Measurements from ENCODE around the gene LRRFIP1. TPM values are rescaled to one million over a fixed set of nuclear protein-coding genes. Genes with fewer than 3 reads are reported as not detected.

Gene LRRFIP1
- total RNA-seq, 1 donor from 2014 or later = 40.7 TPM

DNA sequence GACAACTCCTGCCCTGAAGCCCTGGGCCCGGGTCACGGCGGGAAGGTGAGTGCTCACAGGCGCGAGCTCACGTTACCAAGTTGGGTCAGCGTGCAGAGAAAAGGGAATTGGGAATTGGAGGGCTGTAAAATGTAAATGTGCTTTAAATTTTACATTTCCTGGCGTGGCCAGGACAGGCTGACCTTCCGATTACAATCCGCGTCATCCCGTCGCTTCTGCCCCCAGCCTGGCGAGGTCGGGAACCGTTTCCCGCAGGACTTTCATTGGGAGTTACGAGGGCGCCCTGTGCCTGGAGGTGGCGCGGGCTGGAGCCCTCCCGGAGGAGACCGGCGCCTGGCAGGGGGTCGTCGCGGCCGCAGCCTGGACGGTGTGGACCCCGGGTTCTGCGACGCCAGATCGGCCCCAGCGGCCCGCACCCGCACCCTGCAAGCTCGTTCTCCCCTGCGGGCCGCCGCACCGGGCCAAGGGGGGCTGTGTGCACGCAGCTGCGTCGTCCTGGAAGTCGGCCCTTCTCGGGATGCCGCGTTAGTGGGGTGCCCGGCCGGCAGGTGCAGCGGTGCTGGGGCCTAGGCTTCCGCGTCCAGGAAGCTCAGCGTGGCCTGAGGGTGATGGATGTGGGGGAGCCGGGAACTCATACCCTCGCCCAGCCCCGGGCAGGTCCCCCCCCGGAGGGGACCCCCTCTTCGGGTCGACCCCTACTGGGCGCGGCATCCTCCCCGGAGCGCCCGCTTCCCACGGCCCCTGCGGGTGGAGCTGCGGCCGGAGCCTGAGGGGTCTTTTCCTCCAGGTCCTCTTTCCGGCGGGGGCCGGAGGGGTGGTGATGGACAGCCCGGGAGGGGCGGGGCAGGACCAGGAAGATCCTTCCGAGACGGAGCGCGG, 63.9 kb downstream of the LRRFIP1 start:
- H3K9me3 ChIP-seq (ENCODE audit: low read depth) = no peaks in the 10 kb centered on the region
- H3K4me1 Mint-ChIP-seq = peaks cover 49% of the 10 kb centered on the region
- H3K4me1 ChIP-seq = peaks cover under 1% of the 10 kb centered on the region
- H3K27me3 Mint-ChIP-seq (ENCODE audit: insufficient read depth, low read depth) = peaks cover 15% of the 10 kb centered on the region
- H3K27ac ChIP-seq = no peak overlapping the region
- no peaks in the 10 kb centered on the region for H3K36me3 ChIP-seq
- peaks cover 46% of the 10 kb centered on the region for H3K27me3 ChIP-seq
- peaks cover 2% of the 10 kb centered on the region for H3K9me3 Mint-ChIP-seq
- H3K36me3 Mint-ChIP-seq = peaks cover 7% of the 10 kb centered on the region
- peak overlapping the region; percentile 29 for H3K9ac ChIP-seq
- peak overlapping the region; percentile 86 for H3K4me3 Mint-ChIP-seq
- peaks cover 4% of the 10 kb centered on the region for H3F3A ChIP-seq (ENCODE audit: low read depth)
- H3K4me3 ChIP-seq = peak overlapping the region; percentile 97
- H3K27ac Mint-ChIP-seq = no peak overlapping the region
- peaks cover 13% of the 10 kb centered on the region for H3K79me2 ChIP-seq (ENCODE audit: low read depth)
- peaks cover 30% of the 10 kb centered on the region for H4K20me1 ChIP-seq (ENCODE audit: low read depth)
- peak overlapping the region; percentile 88 for H3K4me2 ChIP-seq
- peak overlapping the region; percentile 52 for H2AFZ ChIP-seq (replicated peaks)
- peak; percentile 31 for TF ChIP-seq EZH2phosphoT487 (IDR thresholded peaks at IDR 0.05)
- TF ChIP-seq, protein P1, sequence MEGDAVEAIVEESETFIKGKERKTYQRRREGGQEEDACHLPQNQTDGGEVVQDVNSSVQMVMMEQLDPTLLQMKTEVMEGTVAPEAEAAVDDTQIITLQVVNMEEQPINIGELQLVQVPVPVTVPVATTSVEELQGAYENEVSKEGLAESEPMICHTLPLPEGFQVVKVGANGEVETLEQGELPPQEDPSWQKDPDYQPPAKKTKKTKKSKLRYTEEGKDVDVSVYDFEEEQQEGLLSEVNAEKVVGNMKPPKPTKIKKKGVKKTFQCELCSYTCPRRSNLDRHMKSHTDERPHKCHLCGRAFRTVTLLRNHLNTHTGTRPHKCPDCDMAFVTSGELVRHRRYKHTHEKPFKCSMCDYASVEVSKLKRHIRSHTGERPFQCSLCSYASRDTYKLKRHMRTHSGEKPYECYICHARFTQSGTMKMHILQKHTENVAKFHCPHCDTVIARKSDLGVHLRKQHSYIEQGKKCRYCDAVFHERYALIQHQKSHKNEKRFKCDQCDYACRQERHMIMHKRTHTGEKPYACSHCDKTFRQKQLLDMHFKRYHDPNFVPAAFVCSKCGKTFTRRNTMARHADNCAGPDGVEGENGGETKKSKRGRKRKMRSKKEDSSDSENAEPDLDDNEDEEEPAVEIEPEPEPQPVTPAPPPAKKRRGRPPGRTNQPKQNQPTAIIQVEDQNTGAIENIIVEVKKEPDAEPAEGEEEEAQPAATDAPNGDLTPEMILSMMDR (IDR thresholded peaks at IDR 0.05) = no peak
- peak; percentile 65 for DNase-seq (ENCODE audit: low spot score)

DNA sequence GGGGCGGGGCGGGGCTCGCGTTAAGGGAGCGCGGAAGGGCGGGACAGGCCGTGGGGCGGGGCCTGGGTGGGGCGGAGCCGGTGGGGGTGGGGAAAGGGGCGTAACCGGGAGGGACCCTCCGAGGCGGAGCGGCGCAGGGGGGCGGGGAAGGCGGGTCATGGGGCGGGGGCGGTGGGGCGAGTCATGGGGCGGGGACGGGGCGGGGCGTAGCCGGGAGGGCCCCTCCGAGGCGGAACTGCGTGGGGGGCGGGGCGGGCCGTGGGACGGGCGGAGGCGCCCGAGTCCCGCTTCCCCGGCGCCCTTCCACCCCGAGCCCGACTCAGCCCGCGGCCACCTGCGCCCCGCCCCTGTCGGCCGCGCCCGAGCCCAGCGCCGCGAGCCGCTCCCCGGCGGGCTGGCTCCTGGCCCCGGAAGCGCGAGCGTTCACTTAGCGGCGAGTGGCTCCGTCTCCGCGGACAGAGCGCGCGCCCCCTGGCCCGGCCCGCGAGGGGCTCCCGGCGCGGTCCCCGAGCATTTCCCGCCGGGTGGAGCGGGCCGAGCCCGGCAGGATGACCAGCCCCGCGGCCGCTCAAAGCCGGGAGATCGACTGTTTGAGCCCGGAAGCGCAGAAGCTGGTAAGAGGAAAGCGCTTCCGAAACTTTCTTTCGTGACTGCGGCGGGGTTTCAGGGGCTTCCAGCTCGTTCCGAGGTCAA, 64.7 kb downstream of the LRRFIP1 start:
- peak overlapping the region; percentile 96 for H3K4me2 ChIP-seq
- H3K4me1 ChIP-seq = peaks cover 6% of the 10 kb centered on the region
- peak; percentile 97 for DNase-seq (ENCODE audit: low spot score)
- Mint-ChIP-seq H3K4me1 (peaks cover 56% of the 10 kb centered on the region), H3K27ac (no peak overlapping the region), H3K27me3 (ENCODE audit: insufficient read depth, low read depth) (peaks cover 13% of the 10 kb centered on the region), H3K9me3 (peaks cover 2% of the 10 kb centered on the region), H3K36me3 (peaks cover 3% of the 10 kb centered on the region), H3K4me3 (peak overlapping the region; percentile 83)
- peaks cover 37% of the 10 kb centered on the region for H4K20me1 ChIP-seq (ENCODE audit: low read depth)
- H3K9me3 ChIP-seq (ENCODE audit: low read depth) = no peaks in the 10 kb centered on the region
- H3K27ac ChIP-seq = no peak overlapping the region
- H3K79me2 ChIP-seq (ENCODE audit: low read depth) = peaks cover 13% of the 10 kb centered on the region
- H3K4me3 ChIP-seq = peak overlapping the region; percentile 97
- no peaks in the 10 kb centered on the region for H3K36me3 ChIP-seq
- no peak overlapping the region for H3K9ac ChIP-seq
- peaks cover 4% of the 10 kb centered on the region for H3F3A ChIP-seq (ENCODE audit: low read depth)
- H2AFZ ChIP-seq (replicated peaks) = peak overlapping the region; percentile 75
- no peak for TF ChIP-seq EZH2phosphoT487 (IDR thresholded peaks at IDR 0.05)
- TF ChIP-seq, protein P1 (IDR thresholded peaks at IDR 0.05) = peak; percentile 14
- H3K27me3 ChIP-seq = peaks cover 46% of the 10 kb centered on the region

DNA sequence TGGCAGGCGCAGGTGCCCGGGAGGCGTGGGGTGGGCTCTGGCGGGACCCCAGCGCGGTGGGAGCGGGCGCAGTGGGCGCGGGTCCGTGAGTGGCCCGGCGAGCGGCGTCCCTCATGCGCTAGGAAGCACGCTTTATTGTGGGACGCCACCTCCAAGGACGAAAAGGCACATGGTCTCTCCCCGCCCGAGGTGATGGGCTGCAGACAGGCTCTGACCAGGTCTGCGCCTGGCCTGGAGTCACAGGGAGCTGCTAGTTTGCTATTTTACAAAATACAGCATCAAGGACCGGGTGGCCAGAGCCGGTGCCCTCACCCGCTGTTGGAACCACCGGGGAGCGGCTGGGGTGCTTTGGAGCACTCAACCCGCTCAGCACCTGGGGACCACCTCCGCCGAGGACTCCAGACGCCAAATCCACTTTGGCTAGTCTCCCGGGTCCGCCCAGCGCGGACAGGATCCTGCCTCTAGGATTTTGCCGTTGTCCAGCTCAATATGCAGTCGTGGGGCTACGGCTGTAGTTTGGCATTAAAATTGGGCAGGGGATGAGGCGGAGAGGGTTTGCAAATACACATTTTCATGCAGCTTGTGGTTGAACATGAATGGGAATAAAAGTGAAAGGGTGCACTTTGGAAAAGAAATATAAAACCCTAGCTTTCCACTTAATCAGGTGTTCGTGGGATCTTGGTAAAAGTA, 65.4 kb downstream of the LRRFIP1 start:
- Mint-ChIP-seq H3K4me3 (peak overlapping the region; percentile 83), H3K9me3 (peaks cover 2% of the 10 kb centered on the region), H3K27me3 (ENCODE audit: insufficient read depth, low read depth) (peaks cover 14% of the 10 kb centered on the region), H3K36me3 (peaks cover under 1% of the 10 kb centered on the region), H3K27ac (no peak overlapping the region), H3K4me1 (peaks cover 60% of the 10 kb centered on the region)
- peak overlapping the region; percentile 96 for H3K4me2 ChIP-seq
- no peak overlapping the region for H3K27ac ChIP-seq
- H4K20me1 ChIP-seq (ENCODE audit: low read depth) = peaks cover 39% of the 10 kb centered on the region
- peak overlapping the region; percentile 97 for H3K4me3 ChIP-seq
- no peaks in the 10 kb centered on the region for H3K36me3 ChIP-seq
- H3K9me3 ChIP-seq (ENCODE audit: low read depth) = no peaks in the 10 kb centered on the region
- peaks cover 46% of the 10 kb centered on the region for H3K27me3 ChIP-seq
- DNase-seq (ENCODE audit: low spot score) = peak; percentile 55
- H3K9ac ChIP-seq = no peak overlapping the region
- H3K4me1 ChIP-seq = peaks cover 6% of the 10 kb centered on the region
- no peak for TF ChIP-seq EZH2 (IDR thresholded peaks at IDR 0.05)
- TF ChIP-seq EZH2phosphoT487 (IDR thresholded peaks at IDR 0.05) = peak; percentile 26
- H3F3A ChIP-seq (ENCODE audit: low read depth) = peaks cover 4% of the 10 kb centered on the region
- H3K79me2 ChIP-seq (ENCODE audit: low read depth) = peaks cover 13% of the 10 kb centered on the region
- peak overlapping the region; percentile 75 for H2AFZ ChIP-seq (replicated peaks)

Measured in neural progenitor cell (in vitro differentiated cells).